Embryonic facial prominence (tissue), 1 donor: ENCODE results near the gene LCAT.
A peak's percentile ranks its signal among the peaks of the same experiment; 100 is the strongest.
"Not testable (repeated sequence)": the region's sequence is repeated elsewhere in the genome, so short reads cannot be mapped to it uniquely, and the experiment has no call there.

ENCODE experiments used
- DNase-seq: peaks from one replicate; pipeline ENCODE4 v3.0.0-alpha.2; 2016; ENCODE audit errors: extremely low spot score

The LCAT gene, protein sequence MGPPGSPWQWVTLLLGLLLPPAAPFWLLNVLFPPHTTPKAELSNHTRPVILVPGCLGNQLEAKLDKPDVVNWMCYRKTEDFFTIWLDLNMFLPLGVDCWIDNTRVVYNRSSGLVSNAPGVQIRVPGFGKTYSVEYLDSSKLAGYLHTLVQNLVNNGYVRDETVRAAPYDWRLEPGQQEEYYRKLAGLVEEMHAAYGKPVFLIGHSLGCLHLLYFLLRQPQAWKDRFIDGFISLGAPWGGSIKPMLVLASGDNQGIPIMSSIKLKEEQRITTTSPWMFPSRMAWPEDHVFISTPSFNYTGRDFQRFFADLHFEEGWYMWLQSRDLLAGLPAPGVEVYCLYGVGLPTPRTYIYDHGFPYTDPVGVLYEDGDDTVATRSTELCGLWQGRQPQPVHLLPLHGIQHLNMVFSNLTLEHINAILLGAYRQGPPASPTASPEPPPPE

DNA sequence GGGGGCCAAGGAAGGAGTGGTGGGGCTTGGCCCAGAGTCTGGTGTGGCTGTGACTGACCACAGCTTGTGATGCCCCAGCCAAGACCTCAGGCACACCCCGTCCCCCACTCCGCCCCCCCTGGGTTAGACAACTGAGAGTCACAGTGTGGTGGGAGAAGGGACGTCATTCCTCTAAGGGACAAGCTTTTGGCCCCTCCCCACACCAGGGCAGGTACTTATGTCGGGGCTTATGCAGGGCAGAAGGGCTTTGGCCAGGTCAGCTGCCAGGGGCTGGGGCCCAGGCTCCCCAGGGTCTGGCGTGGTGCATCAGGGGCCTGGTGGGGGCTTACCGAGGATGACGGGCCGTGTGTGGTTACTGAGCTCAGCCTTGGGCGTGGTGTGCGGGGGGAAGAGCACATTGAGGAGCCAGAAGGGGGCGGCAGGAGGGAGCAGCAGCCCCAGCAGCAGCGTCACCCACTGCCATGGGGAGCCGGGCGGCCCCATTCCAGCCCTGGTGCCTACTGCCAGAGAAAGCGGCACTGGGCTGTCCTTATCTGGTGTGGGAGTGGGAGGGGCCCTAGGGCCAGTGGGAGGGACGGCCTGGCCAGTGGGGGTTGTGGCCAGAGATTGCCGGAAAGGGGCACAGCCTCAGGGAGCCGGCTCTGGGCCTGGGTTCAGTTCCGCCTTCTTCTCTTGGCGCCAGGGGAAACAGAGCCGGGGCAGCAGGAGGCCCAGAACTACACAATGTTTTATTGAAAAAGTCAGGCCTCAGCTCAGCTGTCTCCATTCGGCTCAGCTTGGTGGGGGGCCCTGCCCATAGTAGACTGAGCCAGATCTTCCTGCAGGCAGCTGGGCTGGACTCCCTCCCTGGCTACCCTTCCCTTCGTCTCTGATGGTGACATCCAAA, at the start of gene LCAT:
Gene LCAT, minus strand, starts transcription at position 502 of the 886 bp plus-strand sequence. Its CDS starts 19 bp downstream, at position 483.
- DNase-seq: no peak

DNA sequence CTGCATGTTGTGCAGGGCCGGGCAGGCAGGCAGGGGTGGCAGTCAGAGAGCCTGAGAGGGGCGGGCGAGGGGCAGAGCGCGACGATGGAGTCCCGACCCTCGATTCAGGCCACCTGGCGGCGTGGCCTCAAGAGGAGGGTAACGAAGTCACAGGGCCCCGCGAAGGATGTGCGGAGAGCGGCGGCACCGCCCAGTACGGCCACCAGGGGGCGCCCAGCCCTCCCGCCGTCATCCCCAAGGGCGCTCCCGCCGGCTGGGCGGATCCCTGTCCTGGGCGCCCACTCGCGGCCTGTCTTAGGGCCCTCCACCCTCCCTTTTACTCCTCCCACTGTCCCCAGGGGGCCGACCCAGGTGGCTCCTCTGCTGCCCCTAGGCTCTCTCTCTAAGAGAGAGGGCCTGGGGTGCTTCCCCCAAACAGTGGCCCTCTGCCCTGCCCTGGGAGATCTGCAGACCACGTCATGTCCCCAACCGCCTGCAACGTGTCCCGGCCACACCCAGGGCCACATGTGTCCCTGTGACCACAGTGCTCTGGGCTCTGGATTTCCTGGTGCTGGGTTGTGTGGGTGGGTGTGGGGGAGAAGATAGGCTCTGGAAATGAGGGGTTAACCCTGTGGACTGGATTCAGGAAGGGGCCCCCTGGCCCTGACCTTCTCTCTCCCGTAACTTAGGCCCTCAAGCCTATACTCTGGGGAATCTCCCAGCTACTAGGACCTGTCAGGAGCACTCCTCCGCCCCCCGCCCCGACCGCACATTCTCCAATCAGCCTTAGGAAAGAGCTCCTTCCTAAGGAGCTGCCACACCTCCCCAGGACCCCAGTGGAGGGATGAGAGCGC, 49.5 kb upstream of the LCAT start:
- DNase-seq: peak; percentile 54

DNA sequence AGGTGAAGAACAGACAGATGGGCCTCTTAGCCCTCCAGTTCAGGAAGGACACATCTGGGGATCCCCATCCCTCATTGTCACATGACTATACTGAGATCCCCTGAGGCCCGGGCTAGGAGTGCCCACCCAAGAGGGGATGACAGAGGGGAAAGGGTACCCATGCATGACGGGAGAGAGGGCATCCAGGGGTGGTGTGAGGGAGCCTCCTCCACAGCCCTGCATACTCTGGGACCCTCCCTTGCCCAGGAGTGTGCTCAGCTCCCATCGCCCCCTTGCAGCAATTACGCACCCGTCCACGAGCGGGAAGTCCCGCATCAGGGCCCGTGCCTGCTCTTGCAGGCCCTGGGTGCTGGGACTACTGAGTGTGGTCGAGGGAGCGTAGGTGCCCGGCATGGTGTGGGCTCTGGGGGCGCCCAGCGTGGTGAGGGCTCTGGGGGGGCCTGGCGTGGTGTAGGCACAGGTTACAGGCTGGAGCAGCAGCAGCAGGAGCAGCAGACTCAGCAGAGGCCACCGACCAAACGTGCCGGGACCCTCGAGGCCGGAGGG, 48.8 kb upstream of the LCAT start:
- DNase-seq: no peak

DNA sequence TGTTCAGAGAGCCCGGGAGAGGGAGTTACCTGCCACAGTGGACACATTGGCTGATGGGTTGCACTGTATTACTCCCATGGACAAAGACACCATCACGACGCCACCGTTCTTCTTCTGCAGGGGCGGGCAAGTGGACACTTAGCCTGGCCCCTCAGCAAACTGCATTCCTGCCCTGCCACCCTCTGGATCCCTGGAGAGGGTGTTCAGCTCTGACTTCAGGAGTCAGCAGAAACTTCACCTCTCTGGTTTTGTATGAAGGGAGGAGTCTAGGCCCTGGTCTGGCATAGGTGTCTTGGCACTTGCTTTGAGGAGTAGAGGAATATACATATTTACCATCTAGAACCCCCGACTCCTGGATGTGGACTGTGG, 46.1 kb upstream of the LCAT start:
- DNase-seq: no peak

DNA sequence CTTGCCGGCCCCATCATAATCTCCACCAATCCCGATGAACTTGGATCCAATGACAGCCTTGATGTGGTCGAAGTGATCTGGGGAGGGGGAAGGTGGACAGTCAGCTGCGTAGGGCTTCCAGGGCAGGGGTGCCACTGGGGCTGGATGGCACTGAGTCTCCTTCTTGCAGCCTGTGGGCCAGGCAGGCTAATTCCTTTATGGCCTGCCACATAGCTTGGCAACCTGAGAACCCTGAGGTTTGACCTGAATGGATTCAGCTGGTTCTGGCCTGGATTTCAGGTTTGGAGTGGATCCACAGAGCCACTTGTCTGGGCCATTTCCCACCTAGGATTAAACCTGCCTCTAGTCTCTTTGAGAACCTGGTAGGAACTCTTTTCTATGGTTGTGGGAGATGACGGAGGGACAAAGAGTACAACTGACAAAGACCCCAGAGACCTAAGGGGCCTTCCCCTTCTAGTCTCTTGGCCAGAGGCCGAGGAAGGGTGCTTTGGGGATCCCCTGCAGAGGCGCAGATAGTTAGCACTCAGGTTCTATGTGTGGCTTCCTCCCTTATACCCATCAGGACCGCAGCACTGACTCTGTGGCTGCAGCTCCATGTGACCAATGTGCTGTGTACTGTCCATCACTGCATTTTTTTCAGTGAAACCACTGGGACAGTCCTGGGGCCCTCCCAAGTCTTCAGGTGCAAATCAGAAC, 45.5 kb upstream of the LCAT start:
- no peak for DNase-seq

DNA sequence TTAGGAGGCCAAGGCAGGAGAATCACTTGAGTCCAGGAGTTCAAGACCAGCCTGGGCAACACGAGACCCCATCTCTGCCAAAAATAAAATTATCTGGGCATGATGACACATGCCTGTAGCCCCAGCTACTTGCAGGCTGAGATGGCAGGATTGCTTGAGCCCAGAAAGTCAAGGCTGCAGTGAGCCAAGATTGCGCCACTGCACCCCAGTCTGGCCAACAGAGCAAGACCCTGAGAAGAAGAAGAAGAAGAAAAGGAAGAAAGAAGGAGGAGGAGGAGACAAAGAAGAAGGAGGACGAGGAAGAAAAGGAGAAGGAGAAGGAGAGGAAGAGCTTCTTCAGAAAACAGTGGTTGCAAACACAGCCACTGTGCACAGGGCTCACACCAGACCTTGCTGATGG, 44.8 kb upstream of the LCAT start:
- DNase-seq: no peak

DNA sequence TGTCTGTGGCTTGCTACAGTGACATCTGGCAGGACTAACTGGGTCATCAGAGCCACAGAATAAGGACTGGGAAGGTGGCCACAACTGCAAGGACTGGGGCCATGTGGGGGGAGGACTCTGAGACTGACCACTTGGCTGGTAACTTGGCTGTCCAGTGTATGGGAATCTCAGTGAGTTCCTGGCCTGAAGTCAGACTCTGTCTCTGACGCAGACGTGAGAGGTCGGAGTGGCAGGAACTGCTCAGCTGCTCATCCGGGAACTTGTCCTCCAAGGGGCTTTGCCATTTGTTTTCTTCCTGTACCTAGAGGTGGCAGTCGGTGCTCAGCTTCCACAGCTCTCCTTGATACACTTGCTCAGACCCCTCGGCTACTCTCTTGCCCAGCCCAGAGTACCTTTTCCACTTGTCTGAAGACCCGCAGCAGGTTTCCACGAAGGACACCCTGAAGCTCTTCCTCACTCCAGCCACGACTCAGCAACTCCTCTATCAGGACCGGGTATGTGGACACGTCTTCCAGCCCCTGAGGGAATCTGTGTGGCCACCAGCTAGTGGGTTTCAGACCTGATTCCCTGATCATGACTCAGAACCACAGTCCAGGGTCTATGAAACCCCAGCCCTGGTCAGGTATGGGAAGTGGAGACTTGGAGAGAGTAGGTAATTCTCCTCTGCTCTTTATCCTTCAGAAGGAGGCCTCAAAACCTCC, 43.7 kb upstream of the LCAT start:
- no peak for DNase-seq

DNA sequence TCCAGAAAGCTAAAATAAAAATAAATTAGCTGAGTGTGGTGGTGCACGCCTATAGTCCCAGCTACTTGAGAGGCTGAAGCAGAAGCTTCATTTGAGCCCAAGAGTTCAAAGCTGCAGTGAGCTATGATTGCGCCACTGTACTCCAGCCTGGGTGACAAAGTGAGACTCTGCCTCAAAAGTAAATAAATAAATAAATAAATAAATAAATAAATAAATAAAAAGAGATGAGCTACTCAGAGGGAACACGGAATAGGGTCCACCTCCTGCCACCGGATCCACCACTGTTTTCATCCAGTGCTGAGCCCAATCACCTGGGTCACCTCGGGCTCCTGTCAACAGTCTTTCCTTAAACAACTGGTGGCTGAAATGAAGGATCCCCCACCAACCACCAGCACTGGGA, 43.0 kb upstream of the LCAT start:
- DNase-seq: no peak

DNA sequence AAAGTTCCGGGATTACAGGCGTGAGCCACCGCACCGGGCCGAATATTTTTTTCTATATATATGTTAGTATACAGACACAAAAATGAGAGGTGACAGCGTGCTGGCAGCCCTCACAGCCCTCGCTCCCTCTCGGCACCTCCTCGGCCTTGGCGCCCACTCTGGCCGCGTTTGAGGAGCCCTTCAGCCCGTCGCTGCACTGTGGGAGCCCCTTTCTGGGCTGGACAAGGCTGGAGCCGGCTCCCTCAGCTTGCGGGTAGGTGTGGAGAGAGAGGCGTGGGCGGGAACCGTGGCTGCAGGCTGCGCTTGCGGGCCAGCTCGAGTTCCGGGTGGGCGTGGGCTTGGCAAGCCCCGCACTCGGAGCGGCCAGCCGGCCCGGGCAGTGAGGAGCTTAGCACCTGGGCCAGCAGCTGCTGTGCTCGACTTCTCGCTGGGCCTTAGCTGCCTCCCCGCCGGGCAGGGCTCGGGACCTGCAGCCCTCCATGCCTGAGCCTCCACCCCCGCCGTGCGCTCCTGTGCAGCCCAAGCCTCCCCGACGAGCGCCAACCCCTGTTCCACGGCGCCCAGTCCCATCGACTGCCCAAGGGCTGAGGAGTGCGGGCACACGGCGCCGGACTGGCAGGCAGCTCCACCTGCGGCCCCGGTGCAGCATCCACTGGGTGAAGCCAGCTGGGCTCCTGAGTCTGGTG, 38.2 kb upstream of the LCAT start:
- no peak for DNase-seq

DNA sequence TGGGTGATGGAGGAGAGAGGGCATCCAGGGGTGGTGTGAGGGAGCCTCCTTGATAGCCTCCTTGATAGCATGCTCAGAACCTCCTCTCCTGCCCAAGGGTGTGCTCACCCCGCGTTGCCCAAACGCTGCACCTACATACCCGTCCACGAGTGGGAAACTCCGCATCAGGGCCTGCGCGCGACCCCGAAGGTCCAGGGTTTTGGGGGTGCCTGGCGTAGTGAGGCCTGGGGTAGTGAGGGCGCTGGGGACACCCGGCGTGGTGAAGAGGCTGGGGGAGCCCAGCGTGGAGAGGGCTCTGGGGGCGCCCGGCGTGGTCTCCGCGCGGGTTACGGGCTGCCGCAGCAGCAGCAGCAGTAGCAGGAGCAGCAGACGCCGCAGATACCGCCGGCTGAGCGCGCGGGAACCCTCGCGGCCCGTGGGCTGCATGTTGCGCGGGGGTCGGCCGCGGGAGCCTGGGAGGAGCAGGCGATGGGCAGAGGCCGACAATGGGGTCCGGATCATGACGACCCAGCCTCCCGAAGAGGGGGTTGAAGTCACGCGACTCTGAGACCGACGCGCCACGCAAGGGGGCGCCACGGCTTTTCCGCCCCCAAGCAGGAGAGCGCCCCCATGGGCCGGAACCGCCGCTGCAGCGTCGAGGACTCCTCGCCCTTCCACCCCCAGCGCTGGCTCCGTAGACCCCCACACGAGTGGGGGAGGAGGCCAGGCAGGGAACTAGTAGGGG, 36.2 kb upstream of the LCAT start, which contains the start of gene DPEP3:
Gene DPEP3, minus strand, starts transcription at position 545 of the 724 bp plus-strand sequence. Its CDS starts 119 bp downstream, at position 426.
- no peak for DNase-seq

DNA sequence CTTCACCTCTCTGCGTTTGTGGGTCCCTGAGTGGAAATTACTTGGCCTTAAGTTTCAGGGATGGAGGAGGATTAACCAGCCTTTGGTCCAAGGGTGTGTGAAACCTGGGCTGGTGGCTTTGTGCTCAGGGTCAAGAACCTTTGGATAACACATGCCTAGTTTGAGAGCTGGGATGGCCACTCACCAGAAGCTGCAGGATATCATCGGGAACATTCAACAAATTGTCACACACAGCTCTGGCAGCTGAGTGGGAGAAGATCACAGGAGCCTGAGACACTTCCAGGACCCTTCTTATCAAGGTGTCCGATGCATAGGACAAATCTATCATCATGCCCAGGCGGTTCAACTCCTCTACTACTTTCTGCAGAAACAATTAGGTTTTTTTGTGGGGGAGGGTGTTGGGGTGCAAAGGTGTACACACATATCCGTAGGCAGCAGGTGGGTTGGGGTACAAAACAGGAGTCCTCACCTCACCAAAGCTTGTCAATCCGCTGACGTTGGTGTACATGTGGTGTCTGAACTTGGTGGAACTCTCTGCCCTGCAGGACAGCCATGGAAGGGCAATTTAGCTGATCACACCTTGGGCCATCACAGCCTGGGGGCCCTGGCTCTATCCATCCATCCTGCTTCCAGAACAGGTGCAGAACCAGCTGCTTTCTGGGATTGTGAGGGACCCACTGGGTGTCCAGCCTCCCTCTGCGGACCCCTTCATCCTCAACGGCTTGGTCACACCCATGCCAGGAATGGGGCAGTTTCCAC, 33.7 kb upstream of the LCAT start:
- no peak for DNase-seq

DNA sequence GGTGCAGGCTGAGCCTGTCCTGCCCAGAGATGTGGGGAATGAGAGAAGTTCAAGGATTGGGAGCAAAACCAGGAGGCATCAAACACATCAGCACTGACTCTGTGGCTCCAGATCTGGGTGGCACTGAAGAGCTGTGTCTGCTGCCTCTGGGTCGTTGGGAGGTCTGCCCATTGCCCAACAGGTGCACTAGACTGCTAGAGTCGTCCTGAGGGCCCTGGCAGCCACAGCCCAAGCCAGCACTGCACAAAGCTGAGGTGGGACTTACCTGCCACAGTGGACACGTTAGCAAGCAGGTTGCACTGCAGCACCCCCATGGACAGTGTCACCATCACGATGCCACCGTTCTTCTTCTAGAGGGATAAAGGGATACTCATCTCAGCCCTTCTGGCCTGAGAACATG, 33.1 kb upstream of the LCAT start:
- DNase-seq: no peak

DNA sequence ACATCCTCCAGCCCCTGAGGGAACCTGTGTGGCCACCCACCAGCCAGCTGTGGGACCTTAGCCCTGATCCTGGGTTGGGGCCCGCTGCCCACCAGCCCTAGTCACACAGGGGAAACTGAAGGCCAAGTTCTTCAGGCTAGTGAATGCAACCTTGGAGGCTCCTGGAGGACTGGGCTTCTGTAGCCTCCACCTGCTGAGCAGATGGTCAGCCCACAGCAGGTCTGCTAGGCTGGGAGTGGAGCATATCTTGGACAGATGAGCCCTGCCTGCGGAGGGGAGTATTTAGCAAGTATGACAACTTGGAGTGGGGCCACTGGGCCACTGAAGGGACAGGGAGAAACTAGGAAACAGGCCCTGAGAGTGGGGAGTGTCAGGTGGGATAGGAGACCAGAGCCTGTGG, 32.3 kb upstream of the LCAT start:
- DNase-seq: no peak

DNA sequence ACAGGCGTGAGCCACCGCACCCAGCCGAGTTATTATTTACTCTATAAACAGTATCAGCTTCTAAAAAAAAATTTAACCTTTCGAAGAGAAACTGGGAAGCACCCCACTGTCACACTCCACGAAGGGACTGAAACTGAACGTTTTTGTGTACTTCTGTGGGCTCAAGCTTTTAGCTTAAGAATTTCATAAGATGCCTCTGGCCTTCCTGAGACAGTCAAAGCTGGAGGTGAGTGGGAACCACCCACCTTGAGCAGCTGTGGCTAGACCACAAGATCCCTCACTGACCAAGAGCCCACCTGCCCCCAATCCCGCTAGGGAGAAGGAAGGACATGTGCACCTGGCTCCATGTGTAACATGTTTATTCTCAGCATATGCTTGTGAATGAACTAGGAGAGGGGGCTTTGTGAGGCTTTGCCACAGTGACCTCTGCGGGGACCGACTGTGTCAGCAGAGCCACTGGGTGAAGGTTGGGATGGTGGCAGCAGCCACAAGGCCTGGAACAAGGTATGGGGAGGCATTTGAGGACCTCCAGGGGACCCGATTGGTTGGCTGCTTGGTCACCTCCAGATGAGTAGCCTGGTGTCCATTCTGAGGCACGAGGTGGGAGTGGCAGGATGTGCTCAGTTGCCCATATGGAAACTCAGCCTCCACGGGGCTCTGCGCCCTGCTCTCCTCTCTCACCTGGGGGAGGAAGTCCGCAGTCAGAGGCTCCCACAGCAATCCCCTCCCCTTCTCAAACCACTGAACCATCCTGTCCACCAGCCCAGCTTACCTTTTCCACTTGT, 31.6 kb upstream of the LCAT start:
- no peak for DNase-seq

DNA sequence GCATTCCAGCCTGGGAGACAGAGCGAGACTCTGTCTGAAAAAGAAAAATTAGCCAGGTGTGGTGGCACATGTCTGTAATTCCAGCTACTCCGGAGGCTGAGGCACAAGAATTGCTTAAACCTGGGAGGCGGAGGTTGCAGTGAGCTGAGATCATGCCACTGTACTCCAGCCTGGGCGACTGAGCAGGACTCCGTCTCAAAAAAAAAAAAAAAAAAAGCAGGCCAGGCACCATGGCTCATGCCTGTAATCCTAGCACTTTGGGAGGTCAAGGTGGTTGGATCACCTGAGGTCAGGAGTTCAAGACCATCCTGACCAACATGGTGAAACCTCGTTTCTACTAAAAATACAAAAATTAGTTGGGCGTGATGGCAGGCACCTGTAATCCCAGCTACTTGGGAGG, 28.4 kb upstream of the LCAT start:
- DNase-seq: not testable (repeated sequence)

DNA sequence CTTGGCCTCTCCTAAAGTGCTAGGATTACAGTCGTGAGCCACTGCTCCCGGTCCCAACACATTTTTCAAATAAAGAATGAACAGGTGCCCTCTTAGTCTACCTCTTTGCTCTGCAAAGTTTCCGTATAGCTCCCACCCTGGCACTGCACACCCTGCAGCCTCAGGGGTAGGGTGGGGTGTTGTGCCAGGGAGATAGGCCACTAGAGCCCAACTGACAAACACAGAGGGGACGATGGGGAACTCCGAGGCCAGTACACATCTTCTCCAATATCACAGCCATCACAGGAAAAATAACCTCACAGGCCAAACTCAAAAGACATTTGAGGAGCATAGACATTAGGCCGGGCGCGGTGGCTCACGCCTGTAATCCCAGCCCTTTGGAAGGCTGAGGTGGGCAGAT, 27.2 kb upstream of the LCAT start:
- no peak for DNase-seq

DNA sequence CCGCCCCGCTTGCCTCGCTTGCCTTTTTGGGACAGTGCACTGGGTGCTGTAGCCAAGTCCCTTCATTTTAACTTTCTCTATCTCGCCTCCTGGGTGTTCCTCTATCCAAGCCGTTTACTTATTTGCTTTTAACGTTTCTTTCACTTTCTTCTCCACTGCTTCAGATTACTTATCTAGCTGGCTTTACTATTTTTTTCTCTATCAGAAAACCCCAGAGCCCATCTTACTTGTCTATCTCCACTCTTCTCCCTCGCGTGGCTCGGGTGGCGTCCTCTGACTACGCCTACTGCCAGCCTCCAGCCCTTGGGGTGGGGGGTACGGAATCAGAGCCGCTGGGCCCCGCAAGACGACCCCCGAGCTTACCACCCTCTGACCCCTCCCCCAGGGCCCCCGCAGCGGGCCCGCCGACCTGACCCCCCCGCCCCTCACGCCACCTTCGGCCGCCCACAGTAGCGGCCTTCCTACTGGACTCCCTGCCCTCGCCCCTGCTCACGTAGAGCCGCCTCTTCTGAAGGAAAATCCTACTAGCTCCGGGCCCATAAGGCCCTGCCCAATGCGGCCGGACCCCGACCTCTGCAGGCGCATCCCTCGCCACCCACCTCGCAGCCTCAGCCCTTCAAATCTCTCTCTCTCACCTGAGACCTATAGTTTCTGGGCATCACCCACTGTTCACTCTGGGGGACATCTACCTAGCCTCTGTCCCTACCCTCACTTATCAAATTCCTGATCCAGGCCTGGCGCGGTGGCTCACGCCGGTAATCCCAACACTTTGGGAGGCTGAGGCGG, 25.5 kb upstream of the LCAT start:
- no peak for DNase-seq
